NCI-H226 (cell line): ENCODE measurements around the gene DPYSL4.

ENCODE experiments used
- DNase-seq: peaks from one replicate; pipeline ENCODE4 v3.0.0-alpha.2; 2015

The DPYSL4 gene

DNA sequence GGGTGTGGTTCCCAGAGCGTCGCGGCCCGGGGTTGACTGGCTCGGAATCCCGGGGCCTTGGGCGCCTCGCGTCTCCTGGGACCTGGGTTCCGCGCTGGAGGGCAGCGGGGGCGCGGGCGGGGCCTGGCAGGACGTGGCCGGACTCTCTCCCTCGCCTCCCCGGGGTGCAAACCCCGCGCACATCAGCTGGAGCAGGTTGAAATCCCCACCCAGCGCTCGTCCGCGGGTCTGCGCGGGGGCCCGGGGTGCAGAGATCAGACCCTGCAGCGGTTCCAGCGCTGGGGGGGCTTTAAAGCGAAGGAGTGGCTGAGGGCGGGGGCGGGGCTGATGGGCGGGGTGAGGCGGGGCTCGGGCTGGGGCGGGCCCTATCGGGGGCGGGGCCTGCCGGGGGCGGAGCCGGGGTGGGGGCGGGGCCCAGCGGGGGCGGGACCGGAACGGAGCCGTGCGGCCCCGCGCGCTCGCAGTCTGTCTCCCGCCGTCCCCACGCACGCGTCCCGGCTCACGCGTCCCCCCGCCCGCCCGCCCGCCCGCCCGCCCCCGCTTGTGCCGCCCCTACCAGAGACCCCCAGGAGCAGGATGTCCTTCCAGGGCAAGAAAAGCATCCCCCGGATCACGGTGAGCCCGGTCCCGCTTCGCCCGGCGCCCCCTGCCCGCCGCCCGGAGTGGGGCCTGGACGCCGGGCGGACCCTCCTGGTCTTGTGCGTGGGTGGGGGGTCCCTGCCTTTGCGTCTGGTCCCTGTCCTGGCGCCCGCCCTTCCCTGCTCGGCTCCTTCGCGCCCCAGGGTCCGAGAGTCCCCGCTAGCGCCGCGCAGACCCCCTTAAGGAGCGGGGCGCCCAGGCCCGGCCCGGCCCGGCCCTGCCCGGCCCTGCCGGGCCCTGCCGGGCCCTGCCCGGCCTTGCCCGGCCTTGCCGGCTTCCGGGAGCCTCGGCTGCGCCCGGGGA lies at the start of gene DPYSL4:
Gene DPYSL4, plus strand, starts transcription at position 461 of the 942 bp plus-strand sequence. Its CDS starts 116 bp downstream, at position 577.
- no peak for DNase-seq

DNA sequence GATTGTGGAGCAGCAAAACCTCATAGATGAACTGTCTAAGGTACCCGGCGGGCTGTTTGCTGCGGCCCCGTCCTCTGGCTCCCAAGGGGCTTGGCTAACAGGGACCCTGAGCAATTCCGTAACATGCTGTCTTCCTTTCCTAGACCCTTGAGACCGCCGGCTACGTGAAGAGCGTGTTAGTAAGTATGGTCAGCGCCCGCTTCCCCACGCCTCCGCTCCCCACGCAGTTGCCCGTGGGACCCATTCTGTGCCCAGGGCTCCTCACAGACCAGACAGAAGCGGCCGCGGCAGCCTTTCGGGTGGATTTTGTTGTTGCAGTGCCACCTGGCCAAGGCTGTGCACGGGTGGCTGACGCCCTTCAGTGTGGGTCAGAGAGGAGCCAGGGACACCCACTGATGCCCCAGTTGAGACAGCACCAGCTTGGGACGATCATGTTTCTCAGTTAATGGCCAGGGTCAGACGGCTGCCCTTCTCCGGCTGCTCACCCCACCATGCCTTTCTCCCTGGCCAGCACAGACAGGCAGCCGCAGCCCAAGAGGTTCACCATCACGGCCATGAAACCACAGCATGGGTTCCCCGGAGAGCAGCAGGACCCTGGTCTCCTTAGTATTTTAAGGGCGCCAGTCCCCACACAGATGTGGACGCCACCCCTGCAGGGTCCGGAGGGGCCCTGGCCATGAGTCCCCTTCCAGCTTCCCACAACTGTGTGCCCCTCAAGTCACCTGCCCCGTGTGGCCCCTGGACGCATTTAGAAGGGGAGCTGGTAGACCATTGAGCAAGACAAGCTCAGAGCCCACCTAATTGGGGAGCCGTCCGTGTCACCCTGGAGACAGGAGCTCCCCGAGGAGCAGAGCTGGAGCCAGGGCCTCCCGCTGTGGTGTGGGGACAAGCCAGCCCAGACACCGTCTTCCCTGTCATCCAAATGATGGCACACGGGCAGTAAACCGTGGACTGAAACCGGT lies 49.4 kb upstream of the DPYSL4 start:
- no peak for DNase-seq

DNA sequence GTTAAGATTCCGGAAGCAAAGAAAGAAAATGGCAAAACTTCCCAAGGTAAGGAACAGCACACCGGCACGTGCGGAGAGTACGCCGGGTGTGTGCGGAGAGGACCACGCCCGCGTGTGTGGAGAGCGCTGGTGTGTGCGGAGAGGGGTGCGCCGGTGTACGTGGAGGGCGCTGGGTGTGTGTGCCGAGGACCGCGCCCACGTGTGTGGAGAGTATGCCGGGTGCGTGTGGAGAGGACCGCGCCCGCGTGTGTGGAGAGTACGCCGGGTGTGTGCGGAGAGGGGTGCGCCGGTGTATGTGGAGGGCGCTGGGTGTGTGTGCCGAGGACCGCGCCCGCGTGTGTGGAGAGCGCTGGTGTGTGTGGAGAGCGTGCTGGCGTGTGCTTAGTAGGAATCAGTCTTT lies 48.6 kb upstream of the DPYSL4 start:
- DNase-seq, result no peak

DNA sequence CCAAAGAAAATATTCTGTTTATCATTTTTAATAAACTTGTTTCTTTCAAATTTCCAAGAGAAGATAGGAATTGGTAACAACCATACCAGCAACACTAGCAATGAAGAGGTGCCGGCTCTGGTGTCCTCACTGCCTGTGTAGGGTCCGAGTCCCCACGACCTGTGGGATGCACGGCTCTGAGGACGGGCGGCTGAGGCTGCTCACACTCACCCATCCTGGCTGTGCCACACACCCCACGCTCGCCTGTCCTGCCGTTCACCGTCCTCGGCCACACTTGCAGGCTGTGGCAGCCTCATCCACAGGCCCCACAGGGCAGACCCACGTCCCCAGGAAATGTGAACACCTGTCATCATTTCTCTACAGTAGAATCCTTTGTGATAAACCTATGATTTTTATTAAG lies 48.2 kb upstream of the DPYSL4 start:
- DNase-seq, result no peak

DNA sequence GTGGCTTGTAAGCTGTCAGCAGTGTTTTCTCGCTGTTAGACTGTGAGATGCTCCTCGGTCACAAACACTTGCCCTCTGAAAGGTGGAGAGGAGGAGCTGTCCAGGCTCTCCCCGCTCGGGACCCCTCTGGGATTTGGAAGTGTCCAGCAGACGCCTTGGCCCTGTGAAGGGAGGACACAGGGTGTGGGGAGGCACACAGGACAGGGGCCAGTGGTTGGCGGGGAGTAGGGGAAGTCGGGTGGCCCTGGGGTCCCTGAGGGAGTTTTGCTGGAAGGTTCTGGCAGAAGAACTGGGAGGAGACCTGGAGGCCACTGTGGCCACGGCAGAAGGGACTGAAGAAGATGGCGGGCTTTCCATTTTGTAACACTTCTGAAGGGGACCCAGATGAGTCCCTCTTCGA lies 47.2 kb upstream of the DPYSL4 start:
- DNase-seq, result no peak

DNA sequence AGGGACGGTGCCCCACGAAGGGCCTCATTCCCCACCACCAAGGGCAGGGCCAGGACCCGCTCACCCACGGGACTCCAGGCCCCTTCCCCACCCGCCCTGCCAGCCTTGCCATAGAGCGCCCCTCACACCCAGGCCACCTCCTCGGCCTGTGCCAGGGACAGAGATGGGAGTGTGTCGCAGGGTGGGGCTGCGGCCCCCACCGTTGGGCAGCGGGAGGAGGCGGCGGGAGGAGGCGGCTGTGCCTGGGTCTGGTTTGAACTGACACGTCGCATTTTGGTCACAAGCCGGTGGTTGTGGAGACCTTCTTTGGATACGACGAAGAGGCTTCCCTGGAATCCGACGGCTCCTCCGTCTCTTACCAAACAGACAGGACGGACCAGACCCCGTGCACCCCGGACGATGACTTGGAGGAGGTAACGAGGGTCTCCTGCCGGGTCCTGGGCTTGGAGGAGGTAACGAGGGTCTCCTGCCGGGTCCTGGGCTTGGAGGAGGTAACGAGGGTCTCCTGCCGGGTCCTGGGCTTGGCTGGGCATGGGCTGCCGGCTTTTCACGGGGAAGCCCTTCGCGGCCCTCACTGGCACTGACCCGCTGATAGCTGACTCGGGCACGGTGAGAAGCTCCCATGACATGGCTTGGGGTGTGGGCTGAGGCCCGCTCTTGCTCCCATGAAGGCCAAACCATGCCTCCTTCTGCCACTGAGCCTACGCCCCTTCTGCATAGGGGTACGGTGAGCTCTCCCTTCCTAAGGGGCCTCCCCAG lies 46.4 kb upstream of the DPYSL4 start:
- no peak for DNase-seq

DNA sequence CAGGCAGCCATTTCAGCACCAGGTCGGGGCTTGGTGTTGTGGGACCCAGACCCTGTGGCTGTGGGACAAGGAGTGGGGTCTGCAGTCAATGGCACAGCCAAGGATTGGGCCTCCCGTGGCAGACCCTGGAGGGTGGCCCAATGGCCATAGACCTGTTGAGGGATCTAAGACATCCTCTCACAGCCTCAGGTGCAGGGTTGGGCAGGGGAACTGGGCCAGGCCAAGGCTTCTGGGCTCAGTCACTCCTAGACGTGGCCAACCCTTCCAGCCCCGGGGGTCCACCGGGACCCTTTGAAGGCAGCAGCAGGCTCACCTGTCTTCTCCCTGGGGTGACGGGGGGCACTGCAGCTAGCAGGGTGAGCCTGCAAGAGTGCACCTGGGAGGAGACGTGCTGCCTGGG lies 45.7 kb upstream of the DPYSL4 start:
- DNase-seq, result no peak

DNA sequence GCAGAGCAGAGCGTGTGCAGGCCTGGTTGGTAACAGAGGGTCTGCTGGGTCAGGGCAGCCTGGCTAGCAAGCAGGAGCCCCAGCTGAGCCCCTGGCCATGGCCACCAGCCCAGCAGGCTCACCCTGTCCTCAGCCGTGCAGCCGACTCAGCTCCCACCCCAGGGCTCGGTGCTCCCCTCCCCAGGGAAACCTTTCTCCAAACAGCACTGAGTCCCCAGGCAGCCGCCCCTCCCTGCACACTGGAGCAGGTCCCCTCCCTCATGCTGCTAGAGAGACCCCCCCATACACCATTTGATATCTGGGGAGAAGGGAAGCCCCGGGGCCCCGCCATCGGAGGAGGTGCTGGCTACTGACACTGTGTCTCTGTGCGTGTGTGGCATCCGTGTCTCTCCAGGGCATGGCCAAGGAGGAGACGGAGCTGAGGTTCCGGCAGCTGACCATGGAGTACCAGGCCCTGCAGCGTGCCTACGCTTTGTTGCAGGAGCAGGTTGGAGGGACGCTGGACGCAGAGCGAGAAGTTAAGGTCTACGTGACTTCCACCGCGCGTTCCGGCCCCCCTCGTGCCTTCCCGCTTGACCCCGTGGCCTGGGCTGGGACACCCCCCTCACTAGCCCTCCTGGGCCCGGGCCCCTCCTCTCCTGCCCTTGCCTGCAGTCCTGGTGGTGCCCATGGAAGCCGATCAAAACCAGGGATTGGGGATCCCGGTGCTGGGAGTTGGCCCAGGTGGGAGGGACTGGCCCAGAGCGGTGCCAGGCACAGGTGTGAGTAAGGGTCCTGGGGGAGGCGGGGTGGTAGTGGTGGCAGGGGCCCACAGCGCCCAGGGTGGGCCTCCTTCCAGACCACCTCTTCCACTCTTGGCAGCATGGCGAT lies 45.0 kb upstream of the DPYSL4 start:
- no peak for DNase-seq

DNA sequence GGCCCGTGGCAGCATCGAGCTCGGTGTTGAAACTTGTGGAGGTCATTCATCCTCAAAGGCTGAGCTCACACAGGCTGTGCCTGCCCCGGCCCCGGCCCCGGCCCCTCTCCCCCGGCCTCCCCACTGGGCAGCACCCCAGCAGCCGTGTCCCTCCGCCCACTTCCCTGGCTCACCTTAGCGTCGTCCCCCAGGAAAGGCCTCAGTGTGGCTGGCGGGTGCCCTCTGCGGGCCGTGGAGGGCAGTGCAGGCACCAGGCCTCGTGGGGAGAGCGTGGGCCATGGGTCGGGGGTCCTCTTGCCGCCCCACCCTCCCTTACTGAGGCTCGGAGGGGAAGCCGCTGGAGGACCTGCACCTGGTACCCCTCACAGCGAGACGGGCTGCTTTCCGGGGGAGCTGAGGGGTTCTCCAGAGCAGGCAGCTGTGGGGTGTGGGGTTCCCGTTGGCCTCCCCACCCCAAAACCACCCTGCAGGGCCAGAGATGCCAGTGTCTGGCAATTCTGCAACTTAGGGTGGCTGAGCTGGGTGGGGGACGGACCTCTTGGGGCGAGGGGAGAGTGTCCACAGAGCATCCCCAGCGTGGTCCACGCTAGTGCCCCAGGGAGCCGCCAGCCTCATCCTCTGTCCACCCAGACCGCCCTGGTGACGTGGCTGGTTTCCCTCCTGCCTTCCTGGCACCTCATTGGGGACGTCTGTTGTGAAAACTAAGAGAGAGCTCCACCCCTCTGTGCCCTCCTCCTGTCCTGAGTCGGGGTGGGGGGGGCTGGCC lies 44.2 kb upstream of the DPYSL4 start:
- DNase-seq, result no peak

DNA sequence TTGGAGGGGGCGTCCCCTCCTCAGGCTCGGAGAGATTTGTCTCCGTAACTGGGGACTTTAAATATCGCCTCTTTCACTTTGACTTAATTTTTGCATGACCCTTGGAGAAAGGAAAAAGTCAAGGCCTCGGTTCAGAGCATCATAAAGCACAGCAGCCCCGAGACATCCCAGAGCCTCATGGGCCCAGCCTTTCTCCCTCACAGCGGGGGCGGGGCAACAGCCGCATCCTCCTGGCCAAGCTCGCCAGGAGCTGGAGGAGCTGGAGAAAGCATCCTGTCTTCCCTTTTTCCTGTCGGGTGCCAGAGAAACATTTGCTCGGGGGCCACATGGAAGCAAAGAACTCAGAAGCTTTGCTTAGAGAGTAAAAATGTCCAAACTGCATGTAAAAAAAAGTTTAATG lies 43.6 kb upstream of the DPYSL4 start:
- no peak for DNase-seq

DNA sequence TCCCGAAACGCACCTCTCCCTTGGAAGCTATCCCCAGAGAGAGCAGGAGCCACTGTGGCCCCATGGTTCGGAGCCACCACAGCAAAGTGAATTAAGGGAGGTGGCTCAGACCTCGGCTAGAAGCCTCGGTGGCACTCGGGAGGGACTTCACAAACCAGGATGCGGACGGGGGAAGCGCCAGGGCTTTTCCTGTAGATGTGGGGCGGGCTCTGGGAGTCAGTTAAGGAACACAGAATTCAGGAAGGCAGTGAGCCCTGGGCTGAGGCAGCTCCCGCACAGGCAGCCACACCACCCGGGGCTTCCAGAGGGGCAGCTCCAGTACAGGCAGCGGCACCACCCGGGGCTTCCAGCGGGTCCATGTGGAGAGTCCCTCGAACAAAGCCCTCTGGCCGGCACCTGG lies 42.7 kb upstream of the DPYSL4 start:
- no peak for DNase-seq

DNA sequence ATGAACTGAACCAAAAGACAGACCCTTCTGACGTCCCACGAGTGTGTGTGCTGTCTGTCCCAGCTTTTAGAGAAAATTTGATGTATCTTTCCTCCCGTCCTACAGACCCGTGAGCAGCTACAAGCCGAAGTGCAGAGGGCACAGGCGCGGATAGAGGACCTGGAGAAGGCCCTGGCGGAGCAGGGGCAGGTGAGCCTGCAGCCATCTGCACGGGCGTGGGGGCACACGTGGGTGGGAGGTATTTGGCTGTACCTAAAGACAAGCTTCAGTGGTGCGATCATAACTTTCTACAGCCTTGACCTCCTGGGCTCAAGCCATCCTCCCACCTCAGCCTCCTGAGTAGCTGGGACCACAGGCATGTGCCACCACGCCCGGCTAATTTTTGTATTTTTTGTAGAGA lies 41.7 kb upstream of the DPYSL4 start:
- DNase-seq, result no peak

DNA sequence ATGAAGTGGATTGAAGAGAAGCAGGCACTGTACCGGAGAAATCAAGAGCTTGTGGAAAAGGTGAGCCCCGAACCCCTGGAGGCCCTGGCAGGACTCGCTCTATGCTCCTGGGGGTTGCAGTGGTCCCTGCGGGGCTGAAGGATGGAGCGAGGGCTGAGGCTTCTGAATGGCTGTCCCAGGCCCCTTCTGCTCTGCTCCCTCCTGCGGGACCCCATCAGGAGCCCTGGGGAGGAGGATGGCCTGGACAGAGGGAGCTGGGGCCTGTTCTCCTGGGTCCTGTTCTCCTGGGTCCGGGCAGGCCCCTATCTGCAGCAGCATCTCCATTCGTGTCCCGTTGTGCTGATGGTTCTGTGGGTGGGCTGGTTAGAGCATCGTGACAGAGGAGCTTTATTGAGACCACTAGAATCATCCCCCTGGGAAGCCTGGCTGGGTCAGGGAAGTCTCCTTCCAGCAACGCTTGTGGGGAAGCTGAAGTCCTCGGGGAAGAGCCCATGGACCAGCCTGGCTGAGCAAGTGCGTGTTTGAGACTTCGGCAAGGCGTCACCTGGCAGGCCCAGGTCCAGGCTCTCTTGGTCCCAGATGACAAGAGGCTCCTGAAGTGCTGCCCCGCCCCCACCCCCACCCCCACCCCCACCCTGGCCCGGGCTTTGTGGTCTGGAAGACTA lies 41.1 kb upstream of the DPYSL4 start:
- no peak for DNase-seq

DNA sequence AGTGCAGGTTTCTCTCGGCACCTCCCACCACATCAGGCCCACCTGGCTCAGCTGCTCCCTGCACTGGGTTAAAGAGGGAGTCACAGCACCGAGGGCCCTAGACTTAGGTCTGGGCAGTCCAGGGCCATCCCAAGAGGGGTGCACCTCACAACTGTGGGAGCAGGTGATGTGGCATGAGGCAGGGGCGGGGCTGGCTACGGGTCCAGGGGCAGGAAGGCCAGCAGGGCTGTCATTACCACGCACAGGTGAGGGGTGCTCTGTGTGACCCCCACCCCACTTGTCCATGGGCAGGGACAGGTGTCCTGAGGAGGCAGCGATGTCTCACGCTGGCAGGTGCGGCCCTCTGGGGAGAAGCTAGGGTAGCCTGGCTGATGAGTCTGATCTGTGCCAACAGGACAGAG lies 40.5 kb upstream of the DPYSL4 start:
- DNase-seq, result no peak

DNA sequence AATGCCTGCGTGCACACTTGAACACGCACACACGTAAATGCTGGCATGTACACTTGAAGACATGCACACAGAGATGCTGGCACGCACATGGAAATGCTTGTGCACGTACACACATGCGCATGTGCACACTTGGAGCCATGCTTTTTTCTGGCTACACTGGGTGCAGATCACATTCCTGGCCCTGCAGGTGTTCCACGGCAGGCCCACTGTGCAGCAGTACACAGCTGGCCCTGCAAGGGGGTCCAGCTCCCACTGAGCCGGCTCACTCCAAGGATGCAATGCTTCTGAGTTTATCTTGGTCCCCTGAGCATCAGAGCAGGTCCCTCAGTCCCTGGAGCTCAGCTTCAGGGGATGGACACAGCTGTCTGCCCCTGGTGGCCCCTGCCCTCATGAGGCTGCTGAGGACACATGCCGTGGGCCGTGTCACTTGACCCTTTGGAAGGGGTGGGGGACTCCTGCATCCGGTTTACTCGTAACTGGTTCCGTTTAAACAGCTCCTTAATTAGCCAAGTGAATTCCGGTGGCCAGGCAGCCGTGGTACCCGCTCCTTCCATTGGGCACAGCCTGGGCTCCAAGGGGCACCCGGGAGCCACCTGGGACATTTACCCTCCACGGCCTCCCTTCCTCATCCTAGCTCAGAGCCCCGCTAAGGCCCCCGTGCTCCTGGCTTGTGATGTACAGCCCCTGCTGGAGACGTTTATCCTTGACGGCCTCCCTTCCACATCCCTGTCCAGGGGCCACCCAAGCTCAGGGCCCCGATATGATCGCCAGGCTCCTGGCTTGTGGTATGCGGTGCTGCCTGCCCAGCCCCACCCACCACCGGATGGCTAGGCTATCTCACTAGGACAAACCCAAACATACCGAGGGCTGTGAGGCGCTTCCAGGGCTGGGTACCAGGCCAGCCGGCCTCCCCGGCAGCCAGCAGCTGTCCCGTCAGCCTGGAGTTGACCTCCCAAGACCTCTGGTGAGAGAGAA lies 39.5 kb upstream of the DPYSL4 start:
- no peak for DNase-seq

DNA sequence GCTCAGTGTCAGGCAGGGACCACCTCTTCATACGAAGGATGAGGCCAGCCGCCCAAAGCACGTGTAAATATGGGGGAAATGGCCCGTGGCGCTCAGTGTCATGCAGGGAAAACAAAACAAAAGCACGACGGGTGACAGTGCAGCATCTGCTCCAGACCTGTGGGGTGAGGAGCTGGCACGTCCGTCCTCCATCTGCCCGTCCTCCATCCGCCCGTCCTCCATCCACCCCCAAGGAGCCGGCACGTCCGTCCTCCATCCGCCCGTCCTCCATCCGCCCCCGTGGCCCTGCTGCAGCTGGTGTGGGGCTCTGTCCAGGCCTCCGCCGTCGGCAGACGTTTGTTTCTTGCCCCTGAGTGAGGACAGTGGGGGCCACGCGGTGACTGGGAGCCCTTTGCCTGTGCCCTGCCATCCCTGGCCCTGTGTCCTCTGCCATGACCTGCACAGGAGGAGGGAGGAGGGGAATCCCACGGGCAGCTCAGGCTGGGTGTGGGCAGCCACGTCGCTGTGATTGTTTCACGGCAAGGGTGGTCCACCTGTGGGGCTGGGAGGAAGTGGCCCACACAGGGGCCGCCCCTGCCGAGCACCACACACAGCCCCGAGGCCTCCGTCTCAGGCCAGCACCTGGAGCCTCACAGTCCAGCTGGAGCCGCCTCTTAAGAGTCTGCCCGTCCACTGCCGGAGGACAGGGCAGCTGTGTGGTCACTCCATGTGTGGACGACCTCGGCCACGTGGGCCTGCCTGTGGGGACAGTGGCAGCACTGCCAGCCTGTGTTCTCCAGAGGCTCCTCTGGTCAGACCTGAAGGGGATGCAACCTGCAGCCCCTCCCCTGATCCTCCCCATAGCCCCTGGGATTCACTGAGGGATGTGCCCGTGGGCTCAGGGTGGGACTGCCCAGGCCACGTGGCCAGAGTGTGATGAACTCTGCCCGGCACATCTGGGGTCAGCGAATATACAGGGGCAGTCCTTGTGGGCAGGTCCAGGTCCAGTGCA lies 38.2 kb upstream of the DPYSL4 start:
- no peak for DNase-seq

DNA sequence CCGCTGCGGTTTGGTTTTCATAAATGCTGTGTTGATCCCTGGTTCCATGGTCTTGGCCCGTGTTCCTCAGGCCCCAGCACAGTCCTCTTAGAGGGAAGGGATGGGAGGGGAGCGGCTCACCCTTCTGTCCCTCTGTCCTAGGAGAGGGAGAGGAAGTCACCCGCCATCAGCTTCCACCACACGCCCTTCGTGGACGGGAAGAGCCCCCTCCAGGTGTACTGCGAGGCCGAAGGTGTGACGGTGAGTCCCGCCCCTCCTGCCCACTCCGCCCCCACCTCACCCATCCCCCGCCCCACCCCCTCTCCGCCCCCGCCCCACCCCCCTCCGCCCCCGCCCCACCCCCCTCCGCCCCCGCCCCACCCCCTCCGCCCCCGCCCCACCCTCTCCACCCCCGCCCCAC lies 37.5 kb upstream of the DPYSL4 start:
- no peak for DNase-seq

DNA sequence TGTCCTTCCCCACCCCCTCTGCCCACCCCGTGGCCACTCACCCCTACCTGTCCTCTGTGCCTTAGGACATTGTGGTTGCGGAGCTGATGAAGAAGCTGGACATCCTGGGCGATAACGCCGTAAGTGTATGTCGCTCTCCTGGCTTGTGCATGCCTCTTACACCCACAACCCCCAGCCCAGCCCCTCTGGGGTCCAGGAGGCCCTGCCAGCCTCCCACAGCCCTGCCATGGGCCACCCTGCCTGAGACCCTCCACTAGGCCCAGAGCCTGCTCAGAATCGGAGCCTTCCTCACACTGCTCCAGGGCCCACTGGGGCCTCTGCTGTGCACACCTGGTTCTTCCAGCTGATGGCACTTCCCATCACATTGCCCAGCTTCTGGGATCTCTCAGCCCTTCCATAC lies 36.8 kb upstream of the DPYSL4 start:
- no peak for DNase-seq
